NCI-H2171 treated with DMSO at 0.1 percent for 48 hours (cell line): ENCODE measurements around the gene ORC2.
"Not testable (repeated sequence)": the region's sequence is repeated elsewhere in the genome, so short reads cannot be mapped to it uniquely, and the experiment has no call there.

ENCODE experiments used
- DNase-seq: peaks from one replicate; lab custom pipeline; 2025; lab: John Stamatoyannopoulos, UW

ORC2 gene

GRCh38 chr2:200930947-200931626 lies 32.4 kb downstream of the ORC2 start:
- DNase-seq = no peak

GRCh38 chr2:200929334-200930249 lies 33.9 kb downstream of the ORC2 start:
- DNase-seq = no peak

GRCh38 chr2:200922439-200922838 lies 41.0 kb downstream of the ORC2 start:
- no peak for DNase-seq

GRCh38 chr2:200913654-200914053 lies 49.8 kb downstream of the ORC2 start:
- DNase-seq = no peak

- no peak for DNase-seq
Measured at GRCh38 chr2:200909958-200910357, 53.5 kb downstream of the ORC2 start.

- DNase-seq = peak; percentile 60
Measured at GRCh38 chr2:200905618-200906296, 57.7 kb downstream of the ORC2 start.

GRCh38 chr2:200901459-200902072 lies 61.9 kb downstream of the ORC2 start:
- DNase-seq = peak; percentile 94

GRCh38 chr2:200899482-200899881 lies 64.0 kb downstream of the ORC2 start:
- no peak for DNase-seq

GRCh38 chr2:200888704-200889625 lies 74.5 kb downstream of the ORC2 start, which contains the start of the genes NIF3L1 and PPIL3:
Gene NIF3L1 (plus strand): TSS chr2:200889371. CDS start chr2:200891944, 2,573 bp downstream.
Gene PPIL3 (minus strand): TSS chr2:200889077. CDS start chr2:200887615, 1,462 bp downstream.
- DNase-seq = peak; percentile 99

- DNase-seq = not testable (repeated sequence)
Measured at GRCh38 chr2:200881715-200882249, 81.7 kb downstream of the ORC2 start.

- DNase-seq = no peak
Measured at GRCh38 chr2:200878289-200878880, 85.1 kb downstream of the ORC2 start.

- DNase-seq = no peak
Measured at GRCh38 chr2:200877443-200877842, 86.0 kb downstream of the ORC2 start.

- DNase-seq = no peak
Measured at GRCh38 chr2:200873560-200873959, 89.9 kb downstream of the ORC2 start.

GRCh38 chr2:200871151-200871550 lies 92.3 kb downstream of the ORC2 start:
- DNase-seq = no peak

GRCh38 chr2:200869014-200869413 lies 94.4 kb downstream of the ORC2 start:
- no peak for DNase-seq

- peak; percentile 87 for DNase-seq
Measured at GRCh38 chr2:200864176-200865034, 99.1 kb downstream of the ORC2 start, which contains the start of gene CLK1. Gene CLK1 (minus strand): TSS chr2:200864658. CDS start chr2:200861862, 2,796 bp downstream.

- DNase-seq = peak; percentile 54
Measured at GRCh38 chr2:200863782-200864175, 99.7 kb downstream of the ORC2 start.

- peak; percentile 11 for DNase-seq
Measured at GRCh38 chr2:200862532-200863000, 100.9 kb downstream of the ORC2 start.

GRCh38 chr2:200861617-200862155 lies 101.8 kb downstream of the ORC2 start:
- DNase-seq = no peak
